ENCODE data around the gene POLRMT.
"Not testable (repeated sequence)": the region's sequence is repeated elsewhere in the genome, so short reads cannot be mapped to it uniquely, and the experiment has no call there.

Gene POLRMT

DNA sequence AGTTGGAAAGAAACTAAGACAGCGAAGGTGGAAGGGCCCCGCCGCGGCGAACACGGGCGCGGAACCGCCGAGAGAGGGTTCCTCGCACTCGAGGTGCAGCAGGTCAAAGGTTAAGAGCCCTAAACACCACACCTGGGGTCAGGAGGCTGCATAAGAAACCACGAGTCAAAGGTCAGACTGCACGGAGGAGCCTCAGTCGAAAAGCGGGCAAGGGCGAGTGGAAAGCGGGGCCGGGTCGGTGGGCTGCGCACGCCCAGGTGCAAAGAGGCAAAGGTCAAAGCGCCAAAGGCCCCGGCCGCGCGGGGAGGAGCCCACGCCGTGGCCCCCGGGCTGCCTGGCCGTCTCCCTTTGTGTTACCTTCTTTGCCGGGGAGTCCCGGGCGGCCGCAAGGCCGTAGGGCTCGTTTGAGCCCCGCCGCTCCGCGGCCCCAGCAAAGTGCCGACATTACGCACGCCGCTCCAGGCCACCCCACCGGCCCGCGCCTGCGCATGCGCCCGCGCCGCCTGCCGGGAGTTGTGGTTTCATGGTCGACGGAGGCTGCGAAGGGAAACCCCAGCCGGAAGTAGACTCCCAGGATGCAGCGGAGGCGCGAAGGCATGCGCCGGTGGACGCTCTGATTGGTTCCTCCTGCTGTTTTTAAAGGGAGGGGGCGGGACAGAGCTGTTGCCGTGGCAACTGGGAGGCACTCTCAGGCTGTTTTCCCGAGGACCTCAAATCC is at the start of gene POLRMT:
Gene POLRMT (minus strand): TSS at position 470 of the 718 bp plus-strand sequence. CDS start 25 bp downstream, at position 445.
- DNase-seq (ENCODE audit: low read depth in 1 of 2, low spot score in 1 of 2) = peak; percentile 92 to 94

DNA sequence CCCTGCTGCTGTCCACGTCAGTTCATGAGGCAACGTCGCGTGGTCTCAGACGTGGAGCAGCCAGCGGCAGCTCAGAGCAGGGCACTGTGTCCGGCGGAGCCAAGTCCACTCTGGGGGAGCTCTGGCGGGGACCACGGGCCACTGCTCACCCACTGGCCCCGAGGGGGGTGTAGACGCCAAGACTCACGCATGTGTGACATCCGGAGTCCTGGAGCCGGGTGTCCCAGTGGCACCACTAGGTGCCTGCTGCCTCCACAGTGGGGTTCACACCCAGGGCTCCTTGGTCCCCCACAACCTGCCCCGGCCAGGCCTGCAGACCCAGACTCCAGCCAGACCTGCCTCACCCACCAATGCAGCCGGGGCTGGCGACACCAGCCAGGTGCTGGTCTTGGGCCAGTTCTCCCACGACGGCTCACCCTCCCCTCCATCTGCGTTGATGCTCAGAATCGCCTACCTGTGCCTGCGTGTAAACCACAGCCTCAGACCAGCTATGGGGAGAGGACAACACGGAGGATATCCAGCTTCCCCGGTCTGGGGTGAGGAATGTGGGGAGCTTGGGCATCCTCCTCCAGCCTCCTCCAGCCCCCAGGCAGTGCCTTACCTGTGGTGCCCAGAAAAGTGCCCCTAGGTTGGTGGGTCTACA is 49.5 kb upstream of the POLRMT start:
- no peak for DNase-seq (ENCODE audit: low read depth in 1 of 2, low spot score in 1 of 2)

DNA sequence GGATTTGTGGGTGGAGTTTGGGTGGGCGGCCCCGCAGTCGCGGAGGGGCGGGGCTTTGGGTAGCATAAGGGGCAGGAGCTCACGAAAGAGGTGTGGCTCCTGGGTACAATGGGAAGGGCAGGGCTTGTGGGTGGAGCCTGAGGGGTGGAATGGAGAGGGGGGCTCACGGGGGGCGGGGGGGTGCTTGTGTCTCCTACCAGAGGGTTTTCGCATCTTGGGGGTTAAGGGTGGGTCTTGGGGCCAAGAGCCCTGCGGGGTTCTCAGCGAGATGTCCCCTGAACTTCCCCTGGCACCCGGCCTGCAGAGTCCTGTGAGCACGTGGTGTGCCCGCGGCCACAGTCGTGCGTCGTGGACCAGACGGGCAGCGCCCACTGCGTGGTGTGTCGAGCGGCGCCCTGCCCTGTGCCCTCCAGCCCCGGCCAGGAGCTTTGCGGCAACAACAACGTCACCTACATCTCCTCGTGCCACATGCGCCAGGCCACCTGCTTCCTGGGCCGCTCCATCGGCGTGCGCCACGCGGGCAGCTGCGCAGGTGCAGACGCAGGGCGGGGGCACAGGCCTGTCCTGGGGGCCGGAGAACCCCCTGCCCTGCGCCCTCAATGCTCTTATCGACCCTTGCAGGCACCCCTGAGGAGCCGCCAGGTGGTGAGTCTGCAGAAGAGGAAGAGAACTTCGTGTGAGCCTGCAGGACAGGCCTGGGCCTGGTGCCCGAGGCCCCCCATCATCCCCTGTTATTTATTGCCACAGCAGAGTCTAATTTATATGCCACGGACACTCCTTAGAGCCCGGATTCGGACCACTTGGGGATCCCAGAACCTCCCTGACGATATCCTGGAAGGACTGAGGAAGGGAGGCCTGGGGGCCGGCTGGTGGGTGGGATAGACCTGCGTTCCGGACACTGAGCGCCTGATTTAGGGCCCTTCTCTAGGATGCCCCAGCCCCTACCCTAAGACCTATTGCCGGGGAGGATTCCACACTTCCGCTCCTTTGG is 48.0 kb upstream of the POLRMT start:
- peak in 1 of 2 donors; percentile 90 for DNase-seq (ENCODE audit: low read depth in 1 of 2, low spot score in 1 of 2)

DNA sequence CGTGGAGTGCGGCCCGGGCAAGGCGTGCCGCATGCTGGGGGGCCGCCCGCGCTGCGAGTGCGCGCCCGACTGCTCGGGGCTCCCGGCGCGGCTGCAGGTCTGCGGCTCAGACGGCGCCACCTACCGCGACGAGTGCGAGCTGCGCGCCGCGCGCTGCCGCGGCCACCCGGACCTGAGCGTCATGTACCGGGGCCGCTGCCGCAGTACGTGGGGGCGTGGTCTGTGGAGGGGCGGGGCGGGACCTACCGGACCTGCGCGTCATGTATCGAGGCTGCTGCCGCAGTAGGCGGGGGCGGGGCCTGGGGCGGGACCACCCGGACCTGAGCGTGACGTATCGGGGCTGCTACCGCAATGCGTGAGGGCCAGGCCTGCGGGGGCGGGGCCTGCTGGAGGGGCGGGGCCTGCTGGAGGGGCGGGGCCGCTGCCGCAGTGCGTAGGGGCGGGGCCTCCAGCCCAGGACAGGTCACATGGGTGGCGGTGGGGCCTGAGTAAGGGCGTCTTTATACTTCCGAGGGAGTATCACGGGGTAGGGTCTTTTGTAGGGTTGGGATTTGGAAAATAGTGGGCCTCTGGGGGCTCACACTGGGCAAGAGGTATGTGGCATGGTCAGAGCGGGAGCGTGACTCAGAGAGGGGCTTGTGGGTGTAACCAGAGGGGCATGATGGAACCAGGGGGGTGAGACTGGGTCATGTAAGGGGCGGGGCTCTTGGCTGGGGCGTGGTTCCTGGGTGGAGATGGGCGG is 47.1 kb upstream of the POLRMT start:
- DNase-seq (ENCODE audit: low read depth in 1 of 2, low spot score in 1 of 2) = peak; percentile 100

DNA sequence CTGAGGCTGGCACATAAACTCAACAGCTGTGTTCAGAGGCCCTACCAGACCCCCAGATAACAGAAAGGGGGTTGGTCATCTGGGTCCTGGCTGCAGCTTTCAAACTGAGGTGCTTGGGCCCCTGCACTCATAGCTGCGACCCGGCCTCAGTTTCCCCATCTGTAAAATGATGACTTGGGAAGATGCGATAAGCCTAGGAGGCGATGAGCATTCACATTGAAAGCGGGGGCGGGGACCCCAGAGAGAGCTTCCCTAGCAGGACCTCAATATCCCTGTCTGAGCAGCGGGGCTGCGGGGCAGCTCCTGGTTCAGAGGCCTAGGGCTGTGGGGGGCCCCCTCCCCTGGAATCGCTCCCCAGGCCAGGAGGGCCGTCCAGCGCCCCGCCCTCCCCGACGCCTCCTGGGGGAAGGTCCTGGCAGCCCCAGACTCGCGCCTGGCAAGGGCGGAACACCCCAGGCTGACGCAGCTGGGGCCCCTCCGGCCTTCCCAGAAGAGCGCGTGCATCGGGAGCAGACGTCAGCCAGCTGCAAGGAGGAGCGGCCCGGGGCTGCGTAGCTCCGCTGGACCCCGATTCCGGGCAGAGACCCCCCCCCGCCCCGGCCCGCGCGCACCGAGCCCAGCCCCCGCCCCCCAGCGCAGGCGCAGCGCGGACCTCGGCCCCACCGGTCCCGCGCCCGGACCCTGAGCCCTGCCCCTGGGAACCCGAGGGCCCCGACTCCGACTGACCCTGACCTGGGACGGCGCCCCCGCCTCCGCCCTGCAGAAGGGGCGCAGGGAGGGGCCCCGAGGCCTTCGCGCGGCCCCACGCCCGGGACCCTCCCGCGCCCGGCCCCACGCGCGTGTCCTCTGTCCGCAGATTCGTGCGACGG is 46.3 kb upstream of the POLRMT start:
- no peak for DNase-seq (ENCODE audit: low read depth in 1 of 2, low spot score in 1 of 2)

DNA sequence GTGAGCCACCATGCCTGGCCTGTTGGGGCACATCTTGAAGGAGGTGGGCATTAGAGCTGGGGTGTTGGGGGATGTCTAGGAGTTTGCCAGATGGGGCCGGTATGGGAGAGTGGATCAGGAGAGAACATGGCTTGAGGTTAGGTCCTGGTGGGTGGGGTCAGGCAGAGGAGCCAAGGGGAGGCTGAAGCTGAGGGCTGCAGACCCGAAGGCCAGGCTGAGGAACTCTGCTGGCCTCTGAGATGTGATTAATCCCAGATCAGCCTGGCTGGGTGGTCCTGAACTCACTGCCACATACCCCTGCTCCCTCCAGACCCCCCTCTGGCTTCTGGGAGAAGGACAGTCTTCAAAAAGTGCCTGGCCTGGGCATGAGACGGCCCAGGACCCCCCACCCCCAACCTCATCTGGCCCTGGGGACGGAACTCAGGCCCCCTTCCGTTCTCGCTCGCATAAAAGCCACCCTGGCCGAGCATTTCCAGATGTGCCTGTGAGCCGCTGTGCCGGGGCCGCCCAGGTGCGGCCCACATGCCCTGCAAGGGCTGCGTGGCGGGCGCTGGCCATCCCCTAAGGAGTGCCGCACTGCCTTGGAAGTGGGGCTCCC is 45.6 kb upstream of the POLRMT start:
- DNase-seq (ENCODE audit: low read depth in 1 of 2, low spot score in 1 of 2) = no peak

DNA sequence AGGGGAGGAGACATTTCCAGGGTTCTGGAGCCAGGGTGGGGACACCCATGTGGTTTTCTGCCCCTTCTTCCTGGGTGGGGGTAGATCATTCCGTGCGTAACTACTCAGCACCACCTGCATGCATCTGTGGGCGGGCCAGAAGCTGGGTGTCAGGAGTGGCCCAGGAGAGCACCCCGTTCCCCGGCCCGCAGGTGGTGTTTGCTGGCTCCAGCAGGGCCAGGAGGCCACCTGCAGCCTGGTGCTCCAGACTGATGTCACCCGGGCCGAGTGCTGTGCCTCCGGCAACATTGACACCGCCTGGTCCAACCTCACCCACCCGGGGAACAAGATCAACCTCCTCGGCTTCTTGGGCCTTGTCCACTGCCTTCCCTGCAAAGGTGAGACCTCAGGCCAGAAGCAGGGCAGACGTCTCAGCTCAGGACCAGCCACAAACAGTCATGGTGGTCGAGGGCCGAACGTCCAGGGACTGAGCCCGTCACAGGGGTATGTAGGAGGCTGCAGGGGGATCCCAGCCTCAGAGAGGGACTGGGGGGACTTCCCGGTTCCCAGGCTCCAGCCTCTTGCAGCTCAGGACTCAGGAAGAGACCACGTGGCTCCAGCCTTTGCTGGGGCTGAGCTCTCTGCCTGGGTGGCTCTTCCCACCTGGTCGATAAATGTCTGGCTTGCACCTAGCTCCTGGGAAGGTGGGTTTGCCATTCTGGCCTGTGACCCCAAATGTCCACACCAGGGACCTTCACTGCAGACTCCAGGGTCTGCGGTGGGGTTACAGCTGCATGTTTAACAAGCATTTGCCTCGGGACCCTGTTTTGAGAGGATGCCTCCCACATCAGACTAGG is 44.5 kb upstream of the POLRMT start:
- DNase-seq (ENCODE audit: low read depth in 1 of 2, low spot score in 1 of 2) = no peak

DNA sequence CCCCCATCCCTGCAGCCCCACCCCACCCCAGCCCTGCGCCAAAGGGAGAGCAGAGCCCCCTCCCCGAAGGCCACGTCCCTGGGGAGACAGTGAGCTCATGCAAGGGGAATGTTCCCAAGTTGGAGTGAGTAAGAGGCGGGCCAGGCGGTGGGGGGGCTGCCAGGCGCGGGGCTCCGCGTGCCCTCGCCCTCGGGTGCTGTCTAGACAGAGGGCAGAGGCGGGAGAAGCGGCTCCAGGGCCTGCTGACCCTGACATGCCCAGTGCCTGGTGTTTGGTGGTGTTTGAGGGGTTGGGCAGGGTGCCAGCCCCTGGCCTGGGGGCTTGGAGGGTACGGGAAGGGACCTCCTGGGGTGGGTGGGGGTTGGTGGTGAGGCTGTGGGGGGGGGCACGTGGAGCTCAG is 43.9 kb upstream of the POLRMT start:
- no peak for DNase-seq (ENCODE audit: low read depth in 1 of 2, low spot score in 1 of 2)

DNA sequence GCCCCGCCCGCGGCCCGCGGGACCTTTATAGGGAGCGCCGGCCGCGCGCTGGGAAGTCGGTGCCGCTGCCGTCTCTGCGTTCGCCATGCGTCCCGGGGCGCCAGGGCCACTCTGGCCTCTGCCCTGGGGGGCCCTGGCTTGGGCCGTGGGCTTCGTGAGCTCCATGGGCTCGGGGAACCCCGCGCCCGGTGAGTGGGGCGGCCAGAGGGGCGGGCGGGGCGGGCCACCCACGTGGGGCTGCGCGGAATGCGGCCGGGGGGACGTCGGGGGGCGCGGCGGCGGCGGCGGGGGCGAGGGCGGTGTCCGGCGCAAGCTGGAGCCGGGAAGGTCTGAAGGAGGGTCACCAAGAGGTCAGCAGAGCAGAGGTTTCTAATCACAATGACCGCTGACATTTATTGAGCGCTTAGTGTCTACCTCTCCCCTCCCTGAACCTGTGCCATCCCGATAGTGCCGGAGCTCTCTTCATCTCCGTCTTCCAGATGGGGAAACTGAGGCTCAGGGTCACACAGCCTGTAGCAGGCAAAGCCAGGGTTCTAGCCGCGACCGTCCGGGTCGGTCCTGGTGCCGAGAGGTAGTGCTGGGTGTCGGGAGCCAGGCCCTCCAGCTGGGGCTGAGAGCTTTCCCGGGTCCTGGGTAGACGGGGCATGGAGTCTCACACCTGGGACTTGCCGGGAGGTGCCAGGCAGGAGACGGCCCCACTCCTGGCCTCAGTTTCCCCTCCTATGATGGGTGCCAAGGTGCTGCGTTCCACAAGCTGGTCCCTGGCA is 43.2 kb upstream of the POLRMT start, which contains the start of gene FSTL3:
Gene FSTL3 (plus strand): TSS at position 54 of the 767 bp plus-strand sequence. CDS start 32 bp downstream, at position 86.
- DNase-seq (ENCODE audit: low read depth in 1 of 2, low spot score in 1 of 2) = no peak

DNA sequence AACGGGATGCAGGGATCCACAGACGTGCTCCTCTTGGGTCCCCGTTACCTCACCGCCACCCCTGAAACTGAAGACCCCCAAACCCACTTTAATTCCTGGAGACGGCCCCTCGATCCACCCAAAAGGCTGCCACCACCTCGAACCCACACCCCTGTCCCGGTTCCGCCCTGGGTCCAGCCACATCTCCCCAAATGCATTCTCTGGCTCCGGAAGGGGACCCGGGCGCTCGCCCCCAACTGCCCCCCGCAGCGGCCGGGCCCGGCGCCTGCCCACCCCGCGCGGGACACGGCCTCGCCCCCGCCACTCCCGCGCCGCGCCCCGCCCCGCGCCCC is 42.6 kb upstream of the POLRMT start:
- no peak for DNase-seq (ENCODE audit: low read depth in 1 of 2, low spot score in 1 of 2)

DNA sequence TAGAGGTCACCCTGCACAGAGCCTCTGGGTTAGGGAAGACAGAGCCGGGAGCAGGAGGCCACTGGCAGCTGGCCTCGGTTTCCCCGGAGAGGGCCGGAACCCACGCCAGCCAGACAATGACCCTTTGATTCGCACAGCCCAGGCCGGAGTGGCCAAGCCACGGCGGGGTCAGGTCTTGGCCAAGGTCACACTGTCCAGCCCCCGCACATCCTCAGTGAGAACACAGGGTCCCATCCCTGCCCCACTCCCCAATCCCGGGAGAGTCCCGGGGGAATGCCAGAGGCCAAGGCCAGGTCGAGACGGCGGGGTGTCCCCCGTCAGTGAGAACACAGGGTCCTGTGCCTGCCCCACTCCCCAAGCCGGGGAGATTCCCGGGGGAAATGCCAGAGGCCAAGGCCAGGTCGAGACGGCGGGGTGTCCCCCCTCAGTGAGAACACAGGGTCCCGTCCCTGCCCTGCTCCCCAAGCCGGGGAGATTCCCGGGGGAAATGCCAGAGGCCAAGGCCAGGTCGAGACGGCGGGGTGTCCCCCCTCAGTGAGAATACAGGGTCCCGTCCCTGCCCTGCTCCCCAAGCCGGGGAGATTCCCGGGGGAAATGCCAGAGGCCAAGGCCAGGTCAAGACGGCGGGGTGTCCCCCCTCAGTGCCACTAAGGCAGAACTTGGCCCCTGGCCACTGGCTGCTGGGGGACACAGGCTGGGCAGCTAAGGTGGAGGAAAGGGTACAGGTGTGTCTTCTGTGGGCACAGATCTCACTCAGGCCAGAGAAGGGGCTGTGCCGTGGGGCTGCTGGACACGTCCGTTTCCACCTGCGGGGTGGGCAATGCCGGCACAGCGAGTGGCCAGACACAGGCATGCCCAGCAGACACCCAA is 41.2 kb upstream of the POLRMT start:
- DNase-seq (ENCODE audit: low read depth in 1 of 2, low spot score in 1 of 2) = no peak

DNA sequence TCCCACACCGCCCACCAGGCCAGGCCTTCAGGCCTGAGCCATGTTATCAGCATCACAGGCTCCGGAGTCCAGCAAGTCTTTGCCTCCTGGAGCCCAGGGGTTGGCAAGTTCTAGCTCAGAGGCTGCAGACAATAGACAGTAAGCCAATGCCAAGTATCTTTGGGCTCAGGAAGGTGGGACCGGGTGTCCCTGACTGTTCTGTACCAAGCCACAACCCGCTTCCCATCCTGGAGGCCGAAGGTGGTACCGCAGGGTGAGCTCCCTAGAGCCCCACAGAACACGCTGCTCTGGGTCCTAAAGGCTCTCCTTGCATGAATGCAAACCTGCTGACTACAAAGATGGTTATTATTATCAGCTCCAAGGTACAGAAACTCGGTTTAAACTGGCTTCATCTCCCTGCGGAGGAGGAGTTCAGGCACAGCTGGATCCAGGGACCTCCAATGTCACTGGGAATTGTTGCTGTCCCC is 37.3 kb upstream of the POLRMT start:
- DNase-seq (ENCODE audit: low read depth in 1 of 2, low spot score in 1 of 2) = no peak

DNA sequence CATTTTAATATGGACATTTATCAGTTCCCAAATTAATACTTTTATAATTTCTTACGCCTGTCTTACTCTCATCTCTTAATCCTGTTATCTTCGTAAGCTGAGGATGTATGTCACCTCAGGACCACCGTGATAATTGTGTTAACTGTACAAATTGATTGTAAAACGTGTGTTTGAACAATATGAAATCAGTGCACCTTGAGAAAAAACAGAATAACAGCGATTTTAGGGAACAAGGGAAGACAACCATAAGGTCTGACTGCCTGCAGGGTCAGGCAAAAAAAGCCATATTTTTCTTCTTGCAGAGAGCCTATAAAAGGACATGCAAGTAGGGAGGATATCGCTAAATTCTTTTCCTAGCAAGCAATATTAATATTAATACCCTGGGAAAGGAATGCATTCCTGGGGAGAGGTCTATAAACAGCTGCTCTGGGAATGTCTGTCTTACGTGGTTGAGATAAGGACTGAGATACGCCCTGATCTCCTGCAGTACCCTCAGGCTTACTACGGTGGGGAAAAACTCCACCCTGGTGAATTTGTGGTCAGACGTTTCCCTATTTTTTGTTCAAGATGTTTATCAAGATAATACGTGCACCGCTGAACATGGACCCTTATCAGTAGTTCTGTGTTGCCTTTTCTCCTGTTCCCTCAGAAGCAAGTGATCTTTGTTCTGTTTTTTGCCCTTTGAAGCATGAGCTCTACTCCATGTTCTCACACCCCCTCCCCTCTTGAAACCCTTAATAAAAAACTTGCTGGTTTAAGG is 35.5 kb upstream of the POLRMT start:
- DNase-seq (ENCODE audit: low read depth in 1 of 2, low spot score in 1 of 2) = not testable (repeated sequence)

DNA sequence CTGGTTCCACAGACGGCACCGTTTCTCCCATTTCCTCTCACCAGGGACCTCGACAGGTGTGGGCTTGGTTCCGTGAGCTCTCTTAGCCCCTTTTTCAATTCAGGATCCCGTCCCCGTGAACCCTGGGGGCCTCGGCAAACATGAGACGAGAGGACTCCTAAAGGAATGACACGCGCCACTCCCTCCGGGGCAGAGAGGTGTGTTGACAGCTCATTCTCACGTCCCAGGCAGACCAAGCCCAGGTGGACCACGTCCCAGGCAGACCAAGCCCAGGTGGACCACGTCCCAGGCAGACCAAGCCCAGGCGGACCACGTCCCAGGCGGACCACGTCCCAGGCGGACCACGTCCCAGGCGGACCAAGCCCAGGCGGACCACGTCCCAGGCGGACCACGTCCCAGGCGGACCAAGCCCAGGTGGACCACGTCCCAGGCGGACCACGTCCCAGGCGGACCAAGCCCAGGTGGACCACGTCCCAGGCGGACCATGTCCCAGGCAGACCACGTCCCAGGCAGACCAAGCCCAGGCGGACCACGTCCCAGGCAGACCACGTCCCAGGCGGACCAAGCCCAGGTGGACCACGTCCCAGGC is 33.7 kb upstream of the POLRMT start:
- DNase-seq (ENCODE audit: low read depth in 1 of 2, low spot score in 1 of 2) = not testable (repeated sequence)

DNA sequence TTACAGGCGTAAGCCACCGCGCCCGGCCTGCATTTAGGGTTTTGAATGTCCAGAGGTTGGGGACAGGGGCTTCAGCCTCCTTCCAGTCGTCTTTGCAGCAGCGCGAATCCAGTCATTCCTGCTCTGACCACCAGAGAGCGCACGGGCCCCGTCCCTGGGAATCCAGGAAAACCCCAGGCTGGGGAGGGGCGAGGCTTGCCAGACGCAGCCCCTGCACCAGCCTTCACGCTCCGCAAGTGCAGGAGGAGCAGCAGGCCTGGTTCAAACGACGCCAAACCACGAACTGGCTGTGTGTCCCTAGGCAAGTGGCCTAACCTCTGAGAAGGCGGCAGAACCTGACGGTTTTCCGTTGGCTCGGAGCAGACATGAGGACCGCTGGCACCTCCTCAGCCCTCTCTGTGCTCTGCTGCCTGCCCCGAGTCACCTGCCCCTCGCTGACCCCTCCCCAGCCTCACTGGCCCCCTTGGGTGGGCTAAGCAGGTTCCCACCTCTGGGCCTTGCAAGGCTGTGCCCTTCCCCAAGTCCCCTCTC is 31.6 kb upstream of the POLRMT start:
- peak; percentile 57 to 81 for DNase-seq (ENCODE audit: low read depth in 1 of 2, low spot score in 1 of 2)

All from stimulated activated CD4-positive, alpha-beta T cell treated with anti-CD3 and anti-CD28 coated beads, Interleukin-15, amount 100 ng/mL, for 1 hour (primary cell).